H1 (cell line): Measurements from ENCODE around the gene THAP4. TPM values are rescaled to one million over a fixed set of nuclear protein-coding genes. Genes with fewer than 3 reads are reported as not detected.

Experiments used
- CTCF ChIA-PET: fragments of 300-600 bp; sonication (Branson Sonifier 250); formaldehyde crosslinking; loops from one replicate; lab custom pipeline; 2021; ENCODE audit not compliant: partially characterized antibody; lab: Charles Lee
- POLR2A ChIA-PET: fragments of 300-600 bp; sonication (Branson Sonifier 250); formaldehyde crosslinking; loops from one replicate; lab custom pipeline; 2021; ENCODE audit warnings: inconsistent platforms; ENCODE audit not compliant: partially characterized antibody; lab: Charles Lee
- DNase-seq, 2 experiments: peaks; one replicate each; pipeline versions ENCODE4 v3.0.0 to v3.0.0-alpha.2; 2010 to 2022; ENCODE audit warnings: low spot score in 2 of 2, low read depth in 1 of 2, mixed read lengths in 1 of 2
- FAIRE-seq: peaks from 2 replicates; lab custom pipeline; 2011; peaks lifted over from hg19 to GRCh38; lab: Jason Lieb, UNC
- H2AFZ ChIP-seq: 2 replicates; pipeline ENCODE4 v1.8.1; 2012; ENCODE audit warnings: low read length, inconsistent platforms
- H2AK5ac ChIP-seq: 2 replicates; pipeline ENCODE4 v1.6.1; 2013; ENCODE audit warnings: low read depth, low read length
- H2BK120ac ChIP-seq: replicated peaks from 2 replicates; pipeline ENCODE3; 2013; ENCODE audit warnings: low read depth, low read length, inconsistent platforms
- H2BK12ac ChIP-seq: 2 replicates; pipeline ENCODE4 v1.6.1; 2013; ENCODE audit warnings: low read depth, low read length
- H2BK15ac ChIP-seq: 2 replicates; pipeline ENCODE4 v1.6.1; 2013; ENCODE audit warnings: low read length
- H2BK20ac ChIP-seq: 2 replicates; pipeline ENCODE4 v1.6.1; 2013; ENCODE audit warnings: low read length
- H2BK5ac ChIP-seq: 2 replicates; pipeline ENCODE4 v1.6.1; 2013; ENCODE audit warnings: low read depth, low read length
- H3K14ac ChIP-seq: 2 replicates; pipeline ENCODE4 v1.6.1; 2013; ENCODE audit warnings: inconsistent platforms; ENCODE audit not compliant: insufficient read length
- H3K18ac ChIP-seq: 2 replicates; pipeline ENCODE4 v1.6.1; 2013; ENCODE audit warnings: low read length; ENCODE audit errors: extremely low read depth
- H3K23ac ChIP-seq: 2 replicates; pipeline ENCODE4 v1.6.1; 2013; ENCODE audit warnings: inconsistent platforms; ENCODE audit not compliant: insufficient read length
- H3K23me2 ChIP-seq: 2 replicates; pipeline ENCODE4 v1.6.1; 2013; ENCODE audit warnings: low read depth, low read length
- H3K27ac ChIP-seq: 2 replicates; pipeline ENCODE4 v1.6.1; 2011; ENCODE audit warnings: low read depth, low read length, inconsistent platforms
- H3K27me3 ChIP-seq, 4 experiments: replicated peaks in 1 of 4; 1 replicate in 1 of 4; 2 replicates in 3 of 4; pipeline versions ENCODE4 v1.6.1 to v1.8.1; 2011 to 2013; ENCODE audit warnings: low read length in 3 of 4, mild to moderate bottlenecking in 3 of 4, inconsistent platforms in 2 of 4, mixed read lengths in 2 of 4, moderate library complexity in 1 of 4; ENCODE audit not compliant: control insufficient read depth in 3 of 4, insufficient read depth in 3 of 4; ENCODE audit errors: extremely low read depth in 1 of 4
- H3K36me3 ChIP-seq, 4 experiments: 2 replicates each; pipeline versions ENCODE4 v1.6.1 to v1.8.1; 2011 to 2013; ENCODE audit warnings: mild to moderate bottlenecking in 4 of 4, low read length in 3 of 4, moderate library complexity in 2 of 4, control low read depth in 1 of 4, inconsistent platforms in 1 of 4; ENCODE audit not compliant: insufficient read depth in 4 of 4, control insufficient read depth in 2 of 4
- H3K4ac ChIP-seq: replicated peaks from 2 replicates; pipeline ENCODE3; 2013; ENCODE audit warnings: low read length, low read depth, mixed read lengths, inconsistent platforms; ENCODE audit not compliant: insufficient read length
- H3K4me1 ChIP-seq, 4 experiments: replicated peaks in 1 of 4; 1 replicate in 1 of 4; 2 replicates in 3 of 4; pipeline versions ENCODE4 v1.6.1 to v1.8.1; 2011 to 2013; ENCODE audit warnings: low read length in 3 of 4, inconsistent platforms in 2 of 4, mixed read lengths in 1 of 4; ENCODE audit not compliant: insufficient read depth in 4 of 4, control insufficient read depth in 3 of 4
- H3K4me2 ChIP-seq, 2 experiments: 2 replicates each; pipeline versions ENCODE4 v1.6.1 to v1.8.1; 2011 to 2013; ENCODE audit warnings: low read depth in 2 of 2, low read length in 2 of 2, control low read depth in 1 of 2, inconsistent platforms in 1 of 2, mild to moderate bottlenecking in 1 of 2; ENCODE audit not compliant: insufficient read depth in 1 of 2
- H3K4me3 ChIP-seq, 4 experiments: fragments of 200-600, 300-600 bp in 1 of 4; sonication (generic), shearing (Covaris generic), sonication (Bioruptor Twin) in 1 of 4; 2 replicates each; pipeline versions ENCODE4 v1.5.1 to v1.8.1; 2011 to 2016; ENCODE audit warnings: low read length in 4 of 4, low read depth in 3 of 4, control low read depth in 2 of 4, inconsistent platforms in 2 of 4, mild to moderate bottlenecking in 2 of 4, mixed read lengths in 1 of 4, moderate library complexity in 1 of 4; ENCODE audit not compliant: insufficient read depth in 2 of 4; ENCODE audit errors: extremely low read depth in 1 of 4
- H3K56ac ChIP-seq: replicated peaks from 2 replicates; pipeline ENCODE3; 2013; ENCODE audit warnings: low read depth, mild to moderate bottlenecking, mixed read lengths, low read length, inconsistent platforms; ENCODE audit not compliant: insufficient read length
- H3K79me1 ChIP-seq: 2 replicates; pipeline ENCODE4 v1.6.1; 2013; ENCODE audit warnings: low read depth, low read length, control low read depth
- H3K79me2 ChIP-seq, 2 experiments: 2 replicates each; pipeline versions ENCODE4 v1.6.1 to v1.8.1; 2012 to 2013; ENCODE audit warnings: low read length in 2 of 2, mild to moderate bottlenecking in 2 of 2, inconsistent platforms in 1 of 2; ENCODE audit not compliant: insufficient read depth in 2 of 2, control insufficient read depth in 1 of 2
- H3K9ac ChIP-seq, 4 experiments: replicated peaks in 1 of 4; 1 replicate in 1 of 4; 2 replicates in 3 of 4; pipeline versions ENCODE4 v1.6.1 to v1.8.1; 2011 to 2013; ENCODE audit warnings: low read depth in 3 of 4, low read length in 3 of 4, control low read depth in 2 of 4, mild to moderate bottlenecking in 2 of 4, moderate library complexity in 2 of 4, inconsistent platforms in 1 of 4; ENCODE audit errors: extremely low read depth in 1 of 4
- H3K9me3 ChIP-seq, 2 experiments: 2 replicates each; pipeline versions ENCODE4 v1.6.1 to v1.8.1; 2012 to 2013; ENCODE audit warnings: mild to moderate bottlenecking in 2 of 2, moderate library complexity in 2 of 2, control low read depth in 1 of 2, inconsistent platforms in 1 of 2, low read depth in 1 of 2, low read length in 1 of 2, mixed read lengths in 1 of 2; ENCODE audit not compliant: insufficient read depth in 2 of 2
- H4K20me1 ChIP-seq, 2 experiments: replicated peaks in 1 of 2; 2 replicates each; pipeline versions ENCODE3 to v1.8.1; 2011 to 2013; ENCODE audit warnings: inconsistent platforms in 2 of 2, low read length in 2 of 2, mild to moderate bottlenecking in 1 of 2; ENCODE audit not compliant: insufficient read depth in 2 of 2, control insufficient read depth in 1 of 2
- H4K5ac ChIP-seq: 2 replicates; pipeline ENCODE4 v1.6.1; 2013; ENCODE audit warnings: low read length, low read depth, mixed read lengths, inconsistent platforms; ENCODE audit not compliant: insufficient read length
- H4K8ac ChIP-seq: 2 replicates; pipeline ENCODE4 v1.8.0; 2013; ENCODE audit warnings: mild to moderate bottlenecking, moderate library complexity, low read length, inconsistent platforms; ENCODE audit not compliant: insufficient read depth; ENCODE audit errors: extremely low read depth
- H4K91ac ChIP-seq: replicated peaks from 2 replicates; pipeline ENCODE3; 2013; ENCODE audit warnings: low read length, mixed read lengths, inconsistent platforms; ENCODE audit not compliant: insufficient read length
- CBX5 ChIP-seq: fragments of 300-800, 300-1000 bp; sonication (generic); IDR thresholded peaks from 2 replicates; pipeline ENCODE4 v1.7.1; 2016; ENCODE audit warnings: antibody characterized with exemption, low read length, low read depth
- CEBPB ChIP-seq: IDR thresholded peaks from 2 replicates; pipeline ENCODE4 v1.6.1; 2012; ENCODE audit warnings: low read depth, low read length
- CREB1 ChIP-seq: IDR thresholded peaks from 2 replicates; pipeline ENCODE4 v1.6.1; 2012; ENCODE audit warnings: inconsistent platforms
- FOSL1 ChIP-seq: IDR thresholded peaks from 2 replicates; pipeline ENCODE4 v1.6.1; 2011; ENCODE audit warnings: mild to moderate bottlenecking, low read depth, low read length, moderate library complexity; ENCODE audit not compliant: insufficient read depth
- KDM5A ChIP-seq: fragments of 200-600 bp; IDR thresholded peaks from 2 replicates; pipeline ENCODE4 v1.7.1; 2012; ENCODE audit warnings: mild to moderate bottlenecking, low read length, inconsistent platforms, mixed read lengths
- PHF8 ChIP-seq: fragments of 200-600 bp; sonication (generic); conservative IDR thresholded peaks from 2 replicates; pipeline ENCODE4 v1.7.1; 2012; ENCODE audit warnings: low read depth, mild to moderate bottlenecking, inconsistent platforms, low read length, moderate library complexity
- RBBP5 ChIP-seq: IDR thresholded peaks from 2 replicates; pipeline ENCODE4 v1.7.1; 2012; ENCODE audit warnings: low read depth, mild to moderate bottlenecking, inconsistent platforms, low read length, moderate library complexity, borderline replicate concordance
- RXRA ChIP-seq: IDR thresholded peaks from 2 replicates; pipeline ENCODE4 v1.6.1; 2011; ENCODE audit warnings: low read depth, mild to moderate bottlenecking, low read length, moderate library complexity; ENCODE audit not compliant: insufficient read depth
- SAP30 ChIP-seq: fragments of 300-600 bp; sonication (generic); IDR thresholded peaks from 2 replicates; pipeline ENCODE4 v1.7.1; 2012; ENCODE audit warnings: low read length, moderate library complexity, mild to moderate bottlenecking, inconsistent platforms; ENCODE audit not compliant: insufficient read depth, insufficient replicate concordance
- SIN3A ChIP-seq, 2 experiments: IDR thresholded peaks in 1 of 2; conservative IDR thresholded peaks in 1 of 2; 2 replicates each; pipeline ENCODE4 v1.6.1; 2011 to 2012; ENCODE audit warnings: low read length in 2 of 2, improper control_type of control experiment in 1 of 2, low read depth in 1 of 2, mild to moderate bottlenecking in 1 of 2
- SIX5 ChIP-seq: IDR thresholded peaks from 2 replicates; pipeline ENCODE4 v1.6.1; 2011; ENCODE audit warnings: mild to moderate bottlenecking, low read depth, low read length
- SP4 ChIP-seq: IDR thresholded peaks from 2 replicates; pipeline ENCODE4 v1.6.1; 2012; ENCODE audit warnings: low read length, inconsistent platforms
- WGBS, 2 experiments: shearing (Covaris generic) in 1 of 2; methylation state at CpG; one replicate each; pipeline versions ENCODE4 v1.1.6 to v1.1.7; 2013 to 2015; ENCODE audit warnings: low lambda C conversion rate in 2 of 2, mixed read lengths in 2 of 2, inconsistent platforms in 1 of 2, low coverage in 1 of 2, missing lambda C conversion rate in 1 of 2; ENCODE audit not compliant: insufficient replicate concordance in 2 of 2, insufficient coverage in 1 of 2, insufficient read length in 1 of 2; ENCODE audit errors: extremely low coverage in 1 of 2, missing lambda C conversion rate in 1 of 2; 5-methylcytosine and 5-hydroxymethylcytosine counted together
- polyA plus RNA-seq, 7 experiments: library from polyadenylated mRNA; depleted of rRNA in 3 of 7; stranded (reverse) in 5 of 7; unstranded in 2 of 7; fragments of >200 nt in 5 of 7; fragments of 200-250 nt in 2 of 7; gene quantifications; 1 replicate in 5 of 7; 2 replicates in 1 of 7; 4 replicates in 1 of 7; pipeline versions ENCODE4 v1.2.1 to v1.2.3, GENCODE V29; 2011 to 2013; ENCODE audit warnings: missing spikeins in 2 of 7, mixed read lengths in 2 of 7
- total RNA-seq: library from RNA; stranded (reverse); fragmentation: NEBNext Ultra II Directional; extraction: Animal tissue kit (Norgen Biotek cat#: 25700); gene quantifications from 2 replicates; pipeline ENCODE4 v1.2.1, GENCODE V29; 2021
- TF ChIP-seq, protein P1 (sequence below): IDR thresholded peaks from 2 replicates; pipeline ENCODE4 v1.6.1; 2012; ENCODE audit warnings: inconsistent platforms

Gene THAP4
- total and polyA plus RNA-seq, 2 of the 8 experiments (the other 6 are each of a cell fraction or from before 2014, with no cell fraction given): 78.9 to 83.6 TPM

DNA sequence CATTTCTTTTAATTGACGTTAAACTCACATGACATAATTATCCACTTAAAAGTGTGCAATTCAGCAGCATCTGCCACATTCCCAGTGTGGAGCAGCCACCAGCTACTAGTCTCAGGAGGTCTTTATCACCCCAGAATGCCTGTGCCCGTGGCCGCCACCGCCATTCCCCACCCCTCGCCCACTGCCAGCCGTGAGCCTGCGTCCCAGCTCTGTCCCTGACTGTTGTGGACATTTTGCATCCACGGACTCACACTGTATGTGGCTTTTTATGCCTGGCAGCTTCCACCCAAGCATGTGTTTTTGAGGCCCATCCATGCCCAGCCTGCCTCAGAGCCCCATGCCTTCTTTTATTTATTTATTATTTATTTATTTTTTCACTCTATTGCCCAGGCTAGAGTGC lies 69.2 kb downstream of the THAP4 start:
- H2BK15ac ChIP-seq: no peak overlapping the region
- H2BK5ac ChIP-seq: no peak overlapping the region
- no peaks in the 10 kb centered on the region for H3K9me3 ChIP-seq
- peaks cover 0 to 4% (median 0%) of the 10 kb centered on the region in 4 experiments; a peak in 1 of 8 replicates for H3K36me3 ChIP-seq
- 94% methylated on average over 7 of the region's 8 CpGs; no CpG with 5 or more reads in 1 of the 2 experiments for WGBS, 2 experiments
- no peak overlapping the region for H3K9ac ChIP-seq
- H3K14ac ChIP-seq: no peak overlapping the region
- H4K8ac ChIP-seq: no peak overlapping the region
- no peak overlapping the region for H2BK12ac ChIP-seq
- FAIRE-seq (no peak), DNase-seq (no peak)
- no peak overlapping the region for H4K5ac ChIP-seq
- no peak overlapping the region for H2AFZ ChIP-seq
- no peaks in the 10 kb centered on the region; a peak in 1 of 4 replicates for H3K79me2 ChIP-seq
- peaks cover 0 to 2% (median 0%) of the 10 kb centered on the region in 4 experiments; a peak in 3 of 7 replicates for H3K27me3 ChIP-seq
- H2AK5ac ChIP-seq: no peak overlapping the region
- no peak overlapping the region for H3K4me3 ChIP-seq
- no peak overlapping the region for H4K91ac ChIP-seq
- peaks cover 3% of the 10 kb centered on the region for H3K79me1 ChIP-seq
- H3K4ac ChIP-seq: no peak overlapping the region
- no peak overlapping the region for H3K4me2 ChIP-seq
- H3K23ac ChIP-seq: no peak overlapping the region
- ChIA-PET POLR2A (interaction anchor here (0.7 kb wide), 1 partner anchor 28 kb away, joined by 3 read pairs; no protein-coding TSS in a partner anchor), CTCF (interaction anchor here (0.7 kb wide), 1 partner anchor 19 kb away, joined by 3 read pairs; no protein-coding TSS in a partner anchor)
- no peak overlapping the region for H3K56ac ChIP-seq
- no peak overlapping the region for H3K27ac ChIP-seq
- H3K23me2 ChIP-seq: peaks cover 6% of the 10 kb centered on the region; the same call in 1 of the 2 replicates
- no peak overlapping the region for H2BK120ac ChIP-seq
- H3K18ac ChIP-seq: no peak overlapping the region
- H3K4me1 ChIP-seq: peaks cover 0 to 16% (median 3%) of the 10 kb centered on the region in 4 experiments; a peak in 5 of 7 replicates
- H4K20me1 ChIP-seq: peaks cover 1 to 16% of the 10 kb centered on the region in 2 experiments
- H2BK20ac ChIP-seq: no peak overlapping the region
- TF ChIP-seq FOSL1 (no peak), SAP30 (no peak), KDM5A (no peak), CREB1 (no peak), SIN3A (conservative IDR thresholded peaks at IDR 0.05 in 1 of 2, IDR thresholded peaks at IDR 0.05 in 1 of 2; ENCODE audit: low read depth in 1 of 2, low read length in 2 of 2) (no peak), SP4 (no peak), RXRA (no peak), RBBP5 (no peak), CBX5 (no peak), SIX5 (no peak), CEBPB (no peak), PHF8 (no peak)
- TF ChIP-seq, protein P1, sequence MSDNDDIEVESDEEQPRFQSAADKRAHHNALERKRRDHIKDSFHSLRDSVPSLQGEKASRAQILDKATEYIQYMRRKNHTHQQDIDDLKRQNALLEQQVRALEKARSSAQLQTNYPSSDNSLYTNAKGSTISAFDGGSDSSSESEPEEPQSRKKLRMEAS: no peak
